ENCODE results near the gene HLA-DQB1.

Gene HLA-DQB1

DNA sequence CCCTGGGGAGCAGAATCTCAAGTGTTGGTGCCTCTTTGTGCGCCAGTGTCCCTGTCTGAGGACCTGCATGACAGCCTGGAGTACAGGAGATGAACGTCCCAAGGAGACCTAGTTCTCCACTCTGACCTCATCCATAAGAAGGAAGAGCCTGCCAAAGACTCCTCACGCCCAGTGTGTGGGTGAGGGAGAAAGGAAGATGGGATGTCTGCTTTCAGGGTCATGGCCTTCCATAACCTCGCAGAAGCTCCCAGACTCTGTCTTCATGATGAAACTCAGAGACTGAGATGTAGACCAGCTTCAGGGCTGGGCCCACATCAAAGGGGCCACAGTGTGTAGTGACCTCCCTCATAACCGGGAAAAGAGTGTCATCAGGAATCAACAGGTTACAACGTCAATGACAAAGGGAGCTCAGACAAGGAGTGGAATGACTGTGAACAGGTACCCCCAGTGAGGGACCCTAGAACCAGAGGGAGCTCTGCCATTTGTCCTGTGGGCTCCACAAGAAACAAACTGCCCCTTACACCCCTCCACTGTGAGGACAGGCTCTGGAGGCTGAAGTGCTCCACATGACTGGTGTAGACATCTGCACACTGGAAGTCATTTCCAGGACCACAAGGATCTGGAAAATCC is 8.1 kb downstream of the HLA-DQB1 start:
- TF ChIP-seq, protein P1, sequence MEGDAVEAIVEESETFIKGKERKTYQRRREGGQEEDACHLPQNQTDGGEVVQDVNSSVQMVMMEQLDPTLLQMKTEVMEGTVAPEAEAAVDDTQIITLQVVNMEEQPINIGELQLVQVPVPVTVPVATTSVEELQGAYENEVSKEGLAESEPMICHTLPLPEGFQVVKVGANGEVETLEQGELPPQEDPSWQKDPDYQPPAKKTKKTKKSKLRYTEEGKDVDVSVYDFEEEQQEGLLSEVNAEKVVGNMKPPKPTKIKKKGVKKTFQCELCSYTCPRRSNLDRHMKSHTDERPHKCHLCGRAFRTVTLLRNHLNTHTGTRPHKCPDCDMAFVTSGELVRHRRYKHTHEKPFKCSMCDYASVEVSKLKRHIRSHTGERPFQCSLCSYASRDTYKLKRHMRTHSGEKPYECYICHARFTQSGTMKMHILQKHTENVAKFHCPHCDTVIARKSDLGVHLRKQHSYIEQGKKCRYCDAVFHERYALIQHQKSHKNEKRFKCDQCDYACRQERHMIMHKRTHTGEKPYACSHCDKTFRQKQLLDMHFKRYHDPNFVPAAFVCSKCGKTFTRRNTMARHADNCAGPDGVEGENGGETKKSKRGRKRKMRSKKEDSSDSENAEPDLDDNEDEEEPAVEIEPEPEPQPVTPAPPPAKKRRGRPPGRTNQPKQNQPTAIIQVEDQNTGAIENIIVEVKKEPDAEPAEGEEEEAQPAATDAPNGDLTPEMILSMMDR (IDR thresholded peaks at IDR 0.05) = no peak

DNA sequence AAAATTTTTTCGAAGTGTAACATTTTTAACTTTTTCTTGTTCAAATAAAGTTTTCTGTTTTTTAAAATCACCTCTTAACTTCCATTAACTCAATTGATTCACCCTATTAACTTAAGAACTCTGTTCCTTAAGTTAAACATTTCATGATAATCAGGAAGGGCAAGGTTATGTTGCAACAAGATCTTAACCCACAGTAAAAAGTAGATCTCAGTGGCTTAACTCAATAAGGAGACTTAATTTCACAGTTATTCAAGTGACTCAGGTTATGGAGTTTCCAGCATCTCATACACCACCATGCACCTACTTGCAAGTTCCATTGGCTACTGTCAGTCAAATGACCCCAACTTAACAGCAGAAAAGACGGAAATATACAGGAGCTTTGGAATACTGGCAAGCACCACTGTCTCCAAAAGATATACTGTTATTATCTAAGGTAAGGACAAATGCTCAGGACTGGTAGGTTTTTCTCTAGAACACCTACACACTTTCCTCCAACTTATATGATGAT is 11.2 kb downstream of the HLA-DQB1 start:
- TF ChIP-seq, protein P1 (IDR thresholded peaks at IDR 0.05) = no peak

DNA sequence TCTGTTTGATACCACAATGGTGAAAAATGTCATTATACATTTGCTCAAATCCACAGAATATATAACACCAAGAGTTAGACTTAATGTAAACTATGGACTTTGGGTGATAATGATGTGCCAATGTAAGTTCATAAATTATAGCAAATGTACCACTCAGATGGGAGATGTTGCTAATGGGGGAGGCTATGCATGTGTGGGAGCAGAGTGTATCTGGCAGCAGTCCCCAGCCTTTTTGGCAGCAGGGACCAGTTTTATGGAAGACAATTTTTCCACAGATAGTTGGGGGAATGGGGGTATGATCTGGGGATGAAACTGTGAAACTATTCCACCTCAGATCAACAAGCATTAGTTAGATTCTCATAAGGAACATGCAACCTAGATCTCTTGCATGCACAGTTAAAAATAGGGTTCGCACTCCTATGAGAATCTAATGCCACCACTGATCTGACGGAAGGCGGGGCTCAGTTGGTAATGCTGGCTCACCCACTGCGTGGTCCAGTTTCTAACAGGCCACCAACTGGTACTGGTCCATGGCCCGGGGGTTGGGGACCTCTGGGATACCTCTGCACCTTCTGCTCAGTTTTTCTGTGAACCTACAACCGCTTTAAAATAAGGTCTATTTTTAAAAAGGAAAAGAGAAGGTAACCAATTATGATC is 21.3 kb downstream of the HLA-DQB1 start:
- TF ChIP-seq, protein P1 (IDR thresholded peaks at IDR 0.05) = no peak

DNA sequence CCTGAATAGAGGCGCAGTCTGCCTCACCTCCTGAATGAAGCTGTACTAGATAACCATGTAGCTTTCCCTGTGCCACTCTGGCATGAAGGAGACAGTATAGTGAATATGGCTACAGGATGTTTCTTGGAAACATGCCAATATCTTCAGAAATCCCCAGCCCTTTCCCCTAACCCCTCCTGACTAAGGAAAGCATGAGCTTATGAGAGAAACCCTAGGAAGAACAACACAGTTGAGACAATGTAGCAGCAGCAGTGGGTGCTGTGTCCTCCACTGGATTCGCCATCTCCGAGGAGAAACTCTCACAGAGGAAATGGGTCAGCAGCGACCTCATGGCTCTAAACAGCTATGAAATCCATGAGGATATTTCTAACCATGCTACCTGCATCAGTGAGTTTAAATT is 22.6 kb downstream of the HLA-DQB1 start:
- TF ChIP-seq, protein P1 (IDR thresholded peaks at IDR 0.05) = no peak

DNA sequence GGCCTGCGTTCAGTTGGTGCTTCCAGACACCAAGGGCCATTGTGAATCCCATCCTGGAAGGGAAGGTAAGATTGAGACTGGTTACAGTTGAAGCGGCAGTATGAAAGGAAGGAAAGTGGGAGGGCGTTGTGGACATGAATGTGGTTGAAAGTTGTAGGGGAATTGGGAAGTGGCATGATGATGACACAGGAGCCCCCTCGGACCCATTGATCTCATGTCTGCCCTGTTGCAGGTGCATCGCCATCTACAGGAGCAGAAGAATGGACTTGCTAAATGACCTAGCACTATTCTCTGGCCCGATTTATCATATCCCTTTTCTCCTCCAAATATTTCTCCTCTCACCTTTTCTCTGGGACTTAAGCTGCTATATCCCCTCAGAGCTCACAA is 23.7 kb downstream of the HLA-DQB1 start:
- TF ChIP-seq, protein P1 (IDR thresholded peaks at IDR 0.05) = no peak

DNA sequence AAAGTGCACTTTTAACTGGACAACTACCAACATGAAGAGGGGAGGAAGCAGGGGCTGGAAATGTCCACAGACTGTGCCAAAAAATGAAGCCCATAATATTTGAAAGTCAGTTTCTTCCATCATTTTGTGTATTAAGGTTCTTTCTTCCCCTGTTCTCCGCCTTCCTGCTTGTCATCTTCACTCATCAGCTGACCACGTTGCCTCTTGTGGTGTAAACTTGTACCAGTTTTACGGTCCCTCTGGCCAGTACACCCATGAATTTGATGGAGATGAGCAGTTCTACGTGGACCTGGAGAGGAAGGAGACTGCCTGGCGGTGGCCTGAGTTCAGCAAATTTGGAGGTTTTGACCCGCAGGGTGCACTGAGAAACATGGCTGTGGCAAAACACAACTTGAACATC is 25.3 kb downstream of the HLA-DQB1 start:
- TF ChIP-seq, protein P1 (IDR thresholded peaks at IDR 0.05) = no peak

DNA sequence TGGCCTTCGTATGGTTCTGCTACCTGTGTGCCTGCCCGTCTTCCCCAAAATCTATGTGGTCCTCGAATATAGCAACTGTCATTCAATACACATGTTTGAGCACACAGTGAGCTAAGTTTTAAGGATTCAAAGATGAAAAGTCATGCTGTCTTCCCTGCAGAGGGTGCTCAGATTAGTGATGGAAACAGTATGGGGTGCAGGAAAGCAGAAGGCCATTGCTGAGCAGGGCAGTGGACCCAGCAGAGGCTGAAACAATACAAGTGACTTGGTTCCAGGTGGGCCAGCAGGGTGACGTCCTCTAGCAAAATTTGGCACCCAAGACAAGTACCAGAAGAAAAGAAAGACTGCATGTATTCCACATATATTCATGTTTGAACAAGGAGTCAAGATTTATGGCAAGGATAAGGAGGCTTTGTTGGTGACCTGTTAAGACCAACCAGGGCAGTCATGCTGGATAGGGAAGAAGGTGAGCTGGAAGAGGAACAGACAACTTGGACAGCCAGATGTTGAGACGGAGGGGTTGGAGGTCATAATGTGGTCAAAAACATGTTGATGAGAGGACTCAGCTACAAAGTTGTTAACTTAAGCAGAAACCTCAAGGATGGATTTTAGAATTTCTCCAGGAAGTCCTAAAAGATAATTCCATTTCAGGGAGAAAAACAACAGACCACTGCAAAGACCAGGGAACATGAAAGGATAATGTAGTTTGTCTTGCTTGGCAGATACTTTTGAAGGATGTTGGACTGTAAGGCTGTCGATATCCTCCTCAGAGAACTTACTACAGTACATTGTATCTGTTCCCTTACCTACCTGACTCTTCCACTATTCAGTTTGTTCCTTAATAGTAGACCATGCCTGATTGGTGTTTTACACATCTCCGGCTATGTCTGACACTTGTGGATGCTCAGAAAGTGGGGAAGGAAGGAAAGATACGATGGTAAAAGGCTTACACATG is 26.7 kb downstream of the HLA-DQB1 start:
- TF ChIP-seq, protein P1 (IDR thresholded peaks at IDR 0.05) = no peak

All from LNCAP (cell line).